SU-DHL-6 (cell line): ENCODE measurements around the gene CDKN1B.

Experiments used
- EZH2phosphoT487 ChIP-seq: fragments of 200-600 bp; sonication (generic), shearing (Covaris generic); conservative IDR thresholded peaks from 2 replicates; pipeline ENCODE4 v1.6.1; 2018; ENCODE audit warnings: mild to moderate bottlenecking, antibody characterized with exemption, low read length, moderate library complexity, mixed read lengths
- TF ChIP-seq, protein P1 (sequence below): fragments of 200-600 bp; sonication (generic); IDR thresholded peaks from one replicate; pipeline ENCODE4 v1.5.1; 2017; ENCODE audit warnings: antibody characterized with exemption, mild to moderate bottlenecking, low read length, moderate library complexity; ENCODE audit not compliant: insufficient read depth, poor library complexity, severe bottlenecking

DNA sequence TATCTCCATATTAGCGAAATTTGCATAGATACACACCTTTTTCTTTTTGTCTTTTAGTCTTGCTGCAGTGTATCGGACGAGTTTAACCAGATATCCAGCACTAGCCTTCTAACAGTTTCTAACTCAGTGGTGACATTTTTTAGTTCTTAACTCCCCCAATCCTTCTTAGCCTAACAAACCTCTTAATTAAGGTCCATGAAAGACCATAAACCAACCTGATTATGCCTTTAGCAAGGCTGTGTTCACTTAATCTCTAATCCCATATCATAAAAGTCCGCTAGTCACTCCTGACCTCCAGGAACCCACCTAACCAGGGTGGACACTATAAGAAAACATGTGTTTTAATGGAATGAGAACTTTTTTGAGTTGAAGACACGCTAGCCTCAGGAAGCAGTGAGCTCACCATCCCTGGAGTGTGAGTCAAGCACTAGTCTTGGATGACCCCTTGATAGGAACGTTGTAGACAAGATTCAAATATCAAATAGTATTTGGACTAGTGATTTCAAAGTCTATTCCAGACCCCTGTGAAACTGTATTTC lies 9.5 kb downstream of the CDKN1B start:
- no peak for TF ChIP-seq EZH2phosphoT487
- TF ChIP-seq, protein P1, sequence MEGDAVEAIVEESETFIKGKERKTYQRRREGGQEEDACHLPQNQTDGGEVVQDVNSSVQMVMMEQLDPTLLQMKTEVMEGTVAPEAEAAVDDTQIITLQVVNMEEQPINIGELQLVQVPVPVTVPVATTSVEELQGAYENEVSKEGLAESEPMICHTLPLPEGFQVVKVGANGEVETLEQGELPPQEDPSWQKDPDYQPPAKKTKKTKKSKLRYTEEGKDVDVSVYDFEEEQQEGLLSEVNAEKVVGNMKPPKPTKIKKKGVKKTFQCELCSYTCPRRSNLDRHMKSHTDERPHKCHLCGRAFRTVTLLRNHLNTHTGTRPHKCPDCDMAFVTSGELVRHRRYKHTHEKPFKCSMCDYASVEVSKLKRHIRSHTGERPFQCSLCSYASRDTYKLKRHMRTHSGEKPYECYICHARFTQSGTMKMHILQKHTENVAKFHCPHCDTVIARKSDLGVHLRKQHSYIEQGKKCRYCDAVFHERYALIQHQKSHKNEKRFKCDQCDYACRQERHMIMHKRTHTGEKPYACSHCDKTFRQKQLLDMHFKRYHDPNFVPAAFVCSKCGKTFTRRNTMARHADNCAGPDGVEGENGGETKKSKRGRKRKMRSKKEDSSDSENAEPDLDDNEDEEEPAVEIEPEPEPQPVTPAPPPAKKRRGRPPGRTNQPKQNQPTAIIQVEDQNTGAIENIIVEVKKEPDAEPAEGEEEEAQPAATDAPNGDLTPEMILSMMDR, result no peak
